OCI-LY1 (cell line): ENCODE data around the gene NUFIP2.

Experiments
- H2AFZ ChIP-seq: fragments of 200-600 bp; sonication (generic), shearing (Covaris generic); 2 replicates; pipeline ENCODE4 v1.6.0; 2014; ENCODE audit warnings: antibody characterized with exemption, mild to moderate bottlenecking, low read length
- H3F3A ChIP-seq: fragments of 200-600 bp; sonication (generic), shearing (Covaris generic); 2 replicates; pipeline ENCODE4 v1.6.0; 2014; ENCODE audit warnings: mild to moderate bottlenecking, antibody characterized with exemption, low read length, moderate library complexity; ENCODE audit not compliant: insufficient read depth
- H3K27ac ChIP-seq: fragments of 200-600 bp; sonication (generic); 2 replicates; pipeline ENCODE4 v1.5.1; 2014; ENCODE audit warnings: low read length, mixed run types, mild to moderate bottlenecking, low read depth; ENCODE audit not compliant: poor library complexity, severe bottlenecking
- H3K27me3 ChIP-seq: fragments of 200-600 bp; sonication (generic); 2 replicates; pipeline ENCODE4 v1.6.0; 2014; ENCODE audit warnings: antibody characterized with exemption, mild to moderate bottlenecking, low read length, moderate library complexity; ENCODE audit not compliant: insufficient read depth
- H3K36me3 ChIP-seq: fragments of 200-600 bp; sonication (generic); 2 replicates; pipeline ENCODE4 v1.6.1; 2014; ENCODE audit warnings: mild to moderate bottlenecking, antibody characterized with exemption, low read length, moderate library complexity, mixed read lengths; ENCODE audit not compliant: insufficient read depth
- H3K4me1 ChIP-seq: fragments of 200-600 bp; sonication (generic); 2 replicates; pipeline ENCODE4 v1.5.1; 2014; ENCODE audit warnings: mild to moderate bottlenecking, low read length, moderate library complexity; ENCODE audit not compliant: insufficient read depth, severe bottlenecking
- H3K4me2 ChIP-seq: fragments of 200-600 bp; sonication (generic), shearing (Covaris generic); 2 replicates; pipeline ENCODE4 v1.6.1; 2014; ENCODE audit warnings: low read length
- H3K4me3 ChIP-seq: fragments of 200-600 bp; sonication (generic); 2 replicates; pipeline ENCODE4 v1.5.1; 2014; ENCODE audit warnings: low read length, low read depth, mild to moderate bottlenecking, mixed read lengths; ENCODE audit not compliant: poor library complexity, severe bottlenecking
- H3K79me2 ChIP-seq: fragments of 200-600 bp; shearing (Covaris generic); 2 replicates; pipeline ENCODE4 v1.6.1; 2016; ENCODE audit warnings: mixed run types, low read length, mixed read lengths; ENCODE audit not compliant: insufficient read depth
- H3K9ac ChIP-seq: fragments of 200-600 bp; sonication (generic), shearing (Covaris generic); 2 replicates; pipeline ENCODE4 v1.6.1; 2014; ENCODE audit warnings: mild to moderate bottlenecking, low read length, mixed read lengths
- H3K9me2 ChIP-seq: fragments of 200-600 bp; sonication (generic), shearing (Covaris generic); 2 replicates; pipeline ENCODE4 v1.6.1; 2014; ENCODE audit warnings: low read depth, mild to moderate bottlenecking, low read length, mixed read lengths
- H3K9me3 ChIP-seq: fragments of 200-600 bp; shearing (Covaris generic); 2 replicates; pipeline ENCODE4 v1.6.1; 2014; ENCODE audit warnings: low read length, mixed read lengths
- H4K20me1 ChIP-seq: fragments of 200-600 bp; sonication (generic), shearing (Covaris generic); 2 replicates; pipeline ENCODE4 v1.6.0; 2016; ENCODE audit warnings: mild to moderate bottlenecking, low read length; ENCODE audit not compliant: insufficient read depth
- CTCF ChIP-seq: fragments of 200-600 bp; sonication (generic), shearing (Covaris generic); IDR thresholded peaks from 2 replicates; pipeline ENCODE4 v1.5.1; 2017; ENCODE audit warnings: mild to moderate bottlenecking, antibody characterized with exemption, low read length, moderate library complexity, mixed read lengths
- EZH2 ChIP-seq: fragments of 200-600 bp; sonication (generic), shearing (Covaris generic); IDR thresholded peaks from 2 replicates; pipeline ENCODE4 v1.8.0; 2017; ENCODE audit warnings: borderline replicate concordance, mixed run types, mild to moderate bottlenecking, antibody characterized with exemption, low read length, moderate library complexity, mixed read lengths

The NUFIP2 gene

GRCh38 chr17:29331708-29332085, 37.7 kb upstream of the NUFIP2 start:
- no peak overlapping the region for H3K4me3 ChIP-seq
- H3K27me3 ChIP-seq: no peaks in the 10 kb centered on the region
- H3K36me3 ChIP-seq: no peaks in the 10 kb centered on the region
- no peaks in the 10 kb centered on the region for H3K9me3 ChIP-seq
- no peak overlapping the region for H2AFZ ChIP-seq
- no peaks in the 10 kb centered on the region for H3K9me2 ChIP-seq
- H3F3A ChIP-seq: no peaks in the 10 kb centered on the region
- H3K9ac ChIP-seq: no peak overlapping the region
- TF ChIP-seq CTCF (no peak), EZH2 (no peak)
- H4K20me1 ChIP-seq: no peaks in the 10 kb centered on the region
- H3K27ac ChIP-seq: no peak overlapping the region
- no peaks in the 10 kb centered on the region for H3K79me2 ChIP-seq
- no peaks in the 10 kb centered on the region for H3K4me1 ChIP-seq
- H3K4me2 ChIP-seq: no peak overlapping the region

- no peak overlapping the region for H3K27ac ChIP-seq
- no peaks in the 10 kb centered on the region for H4K20me1 ChIP-seq
- H3K9me2 ChIP-seq: no peaks in the 10 kb centered on the region
- no peak for TF ChIP-seq CTCF
- no peaks in the 10 kb centered on the region for H3K27me3 ChIP-seq
- H3K4me3 ChIP-seq: no peak overlapping the region
- no peak overlapping the region for H3K4me2 ChIP-seq
- no peaks in the 10 kb centered on the region for H3K79me2 ChIP-seq
- no peaks in the 10 kb centered on the region for H3K36me3 ChIP-seq
- H3F3A ChIP-seq: no peaks in the 10 kb centered on the region
- H2AFZ ChIP-seq: no peak overlapping the region
- H3K4me1 ChIP-seq: no peaks in the 10 kb centered on the region
- no peak overlapping the region for H3K9ac ChIP-seq
- no peaks in the 10 kb centered on the region for H3K9me3 ChIP-seq
These were observed 37.2 kb upstream of the NUFIP2 start for GRCh38 chr17:29331075-29331707.

GRCh38 chr17:29327412-29327811, 33.5 kb upstream of the NUFIP2 start:
- H3K36me3 ChIP-seq: no peaks in the 10 kb centered on the region
- no peak overlapping the region for H2AFZ ChIP-seq
- no peak overlapping the region for H3K27ac ChIP-seq
- no peaks in the 10 kb centered on the region for H3K4me1 ChIP-seq
- no peak overlapping the region for H3K4me3 ChIP-seq
- H3F3A ChIP-seq: no peaks in the 10 kb centered on the region
- H3K79me2 ChIP-seq: no peaks in the 10 kb centered on the region
- H3K9ac ChIP-seq: no peak overlapping the region
- no peaks in the 10 kb centered on the region for H3K27me3 ChIP-seq
- no peak for TF ChIP-seq EZH2
- no peak for TF ChIP-seq CTCF
- H3K4me2 ChIP-seq: no peak overlapping the region
- no peaks in the 10 kb centered on the region for H3K9me3 ChIP-seq
- H3K9me2 ChIP-seq: no peaks in the 10 kb centered on the region
- H4K20me1 ChIP-seq: no peaks in the 10 kb centered on the region
